IgD-negative memory B cell (primary cell): ENCODE results near the gene NIPBL. TPM values are rescaled to one million over a fixed set of nuclear protein-coding genes. Genes with fewer than 3 reads are reported as not detected.
A peak's percentile ranks its signal among the peaks of the same experiment; 100 is the strongest.

Experiments
- H3K27ac Mint-ChIP-seq, 3 donors: one replicate each; pipeline ENCODE4 v1.8.0; 2020 to 2022; ENCODE audit warnings: mild to moderate bottlenecking in 3 of 3, mixed read lengths in 3 of 3, moderate library complexity in 1 of 3
- H3K27me3 Mint-ChIP-seq: one replicate; pipeline ENCODE4 v1.8.0; 2021; ENCODE audit warnings: mixed read lengths
- H3K36me3 Mint-ChIP-seq: one replicate; pipeline ENCODE4 v1.8.0; 2020; ENCODE audit warnings: mild to moderate bottlenecking, mixed read lengths
- H3K4me1 Mint-ChIP-seq, 3 donors: one replicate each; pipeline ENCODE4 v1.8.0; 2020 to 2022; ENCODE audit warnings: mixed read lengths in 3 of 3, mild to moderate bottlenecking in 1 of 3
- H3K4me3 Mint-ChIP-seq, 4 donors: one replicate each; pipeline ENCODE4 v1.8.0; 2020 to 2022; ENCODE audit warnings: mild to moderate bottlenecking in 4 of 4, mixed read lengths in 4 of 4, moderate library complexity in 3 of 4
- H3K9me3 Mint-ChIP-seq, 3 donors: one replicate each; pipeline ENCODE4 v1.8.0; 2020 to 2021; ENCODE audit warnings: mixed read lengths in 3 of 3, mild to moderate bottlenecking in 1 of 3
- polyA plus RNA-seq: library from polyadenylated mRNA; unstranded; fragments of 300-500 nt; fragmentation: Illumina TruSeq; gene quantifications from one replicate; pipeline ENCODE4 v1.2.3, GENCODE V29; 2021

Gene NIPBL
- polyA plus RNA-seq, 1 donor from 2014 or later, result 20.2 TPM

GRCh38 chr5:37034955-37035354 is 158.4 kb downstream of the NIPBL start:
- H3K4me3 Mint-ChIP-seq, result no peak overlapping the region
- no peaks in the 10 kb centered on the region for H3K27me3 Mint-ChIP-seq
- H3K27ac Mint-ChIP-seq, result peak overlapping the region in 1 of 3 donors; percentile 63
- H3K9me3 Mint-ChIP-seq, result no peaks in the 10 kb centered on the region
- H3K4me1 Mint-ChIP-seq, result no peaks in the 10 kb centered on the region
- peaks cover 4% of the 10 kb centered on the region for H3K36me3 Mint-ChIP-seq

- Mint-ChIP-seq H3K4me3 (no peak overlapping the region), H3K9me3 (no peaks in the 10 kb centered on the region), H3K27me3 (no peaks in the 10 kb centered on the region), H3K4me1 (peaks cover 0 to 2% (median 0%) of the 10 kb centered on the region in 3 donors), H3K36me3 (peaks cover 4% of the 10 kb centered on the region), H3K27ac (no peak overlapping the region)
These were observed 161.3 kb downstream of the NIPBL start for GRCh38 chr5:37037840-37038239.

- Mint-ChIP-seq H3K9me3 (no peaks in the 10 kb centered on the region), H3K4me3 (no peak overlapping the region), H3K4me1 (peaks cover 0 to 2% (median 0%) of the 10 kb centered on the region in 3 donors), H3K27ac (no peak overlapping the region), H3K27me3 (no peaks in the 10 kb centered on the region), H3K36me3 (no peaks in the 10 kb centered on the region)
These were observed 163.3 kb downstream of the NIPBL start for GRCh38 chr5:37039824-37040223.

GRCh38 chr5:37043693-37044092 is 167.1 kb downstream of the NIPBL start:
- H3K27ac Mint-ChIP-seq, result no peak overlapping the region
- H3K4me3 Mint-ChIP-seq, result no peak overlapping the region
- no peaks in the 10 kb centered on the region for H3K9me3 Mint-ChIP-seq
- H3K36me3 Mint-ChIP-seq, result no peaks in the 10 kb centered on the region
- no peaks in the 10 kb centered on the region for H3K27me3 Mint-ChIP-seq
- peaks cover 0 to 2% (median 0%) of the 10 kb centered on the region in 3 donors for H3K4me1 Mint-ChIP-seq

- no peaks in the 10 kb centered on the region for H3K36me3 Mint-ChIP-seq
- H3K27me3 Mint-ChIP-seq, result no peaks in the 10 kb centered on the region
- H3K4me1 Mint-ChIP-seq, result peaks cover 0 to 2% (median 0%) of the 10 kb centered on the region in 3 donors
- no peaks in the 10 kb centered on the region for H3K9me3 Mint-ChIP-seq
- no peak overlapping the region for H3K27ac Mint-ChIP-seq
- H3K4me3 Mint-ChIP-seq, result no peak overlapping the region
These were observed 167.6 kb downstream of the NIPBL start for GRCh38 chr5:37044120-37044519.

- Mint-ChIP-seq H3K4me1 (peaks cover 0 to 2% (median 0%) of the 10 kb centered on the region in 3 donors), H3K36me3 (peaks cover 2% of the 10 kb centered on the region), H3K4me3 (no peak overlapping the region), H3K27ac (peak overlapping the region in 1 of 3 donors; percentile 31), H3K27me3 (no peaks in the 10 kb centered on the region), H3K9me3 (no peaks in the 10 kb centered on the region)
These were observed 169.1 kb downstream of the NIPBL start for GRCh38 chr5:37045703-37046102.

- peaks cover 5% of the 10 kb centered on the region for H3K36me3 Mint-ChIP-seq
- no peak overlapping the region for H3K4me3 Mint-ChIP-seq
- H3K27me3 Mint-ChIP-seq, result no peaks in the 10 kb centered on the region
- no peaks in the 10 kb centered on the region for H3K9me3 Mint-ChIP-seq
- no peaks in the 10 kb centered on the region for H3K4me1 Mint-ChIP-seq
- H3K27ac Mint-ChIP-seq, result no peak overlapping the region
These were observed 171.4 kb downstream of the NIPBL start for GRCh38 chr5:37047947-37048346.

- Mint-ChIP-seq H3K9me3 (no peaks in the 10 kb centered on the region), H3K27me3 (no peaks in the 10 kb centered on the region), H3K36me3 (peaks cover 5% of the 10 kb centered on the region), H3K4me3 (no peak overlapping the region), H3K4me1 (no peaks in the 10 kb centered on the region), H3K27ac (no peak overlapping the region)
These were observed 177.8 kb downstream of the NIPBL start for GRCh38 chr5:37054391-37054790.

- Mint-ChIP-seq H3K27ac (peak overlapping the region in 1 of 3 donors; percentile 21), H3K4me3 (no peak overlapping the region), H3K36me3 (peaks cover 3% of the 10 kb centered on the region)
These were observed 178.9 kb downstream of the NIPBL start for GRCh38 chr5:37055383-37055990.

GRCh38 chr5:37056762-37057161 is 180.2 kb downstream of the NIPBL start:
- no peaks in the 10 kb centered on the region for H3K4me1 Mint-ChIP-seq
- H3K27ac Mint-ChIP-seq, result no peak overlapping the region
- H3K36me3 Mint-ChIP-seq, result no peaks in the 10 kb centered on the region
- no peaks in the 10 kb centered on the region for H3K9me3 Mint-ChIP-seq
- no peaks in the 10 kb centered on the region for H3K27me3 Mint-ChIP-seq
- no peak overlapping the region for H3K4me3 Mint-ChIP-seq

More at GRCh38 chr5:37055383-37055990, 178.9 kb downstream of the NIPBL start:
- Mint-ChIP-seq H3K9me3 (no peaks in the 10 kb centered on the region), H3K4me1 (no peaks in the 10 kb centered on the region), H3K27me3 (no peaks in the 10 kb centered on the region)

GRCh38 chr5:37060030-37060429 is 183.5 kb downstream of the NIPBL start:
- H3K9me3 Mint-ChIP-seq, result no peaks in the 10 kb centered on the region
- peaks cover 6% of the 10 kb centered on the region for H3K36me3 Mint-ChIP-seq
- H3K27me3 Mint-ChIP-seq, result no peaks in the 10 kb centered on the region
- H3K4me3 Mint-ChIP-seq, result no peak overlapping the region
- H3K27ac Mint-ChIP-seq, result no peak overlapping the region
- no peaks in the 10 kb centered on the region for H3K4me1 Mint-ChIP-seq

GRCh38 chr5:37063739-37064138 is 187.2 kb downstream of the NIPBL start:
- peaks cover 8% of the 10 kb centered on the region for H3K36me3 Mint-ChIP-seq
- H3K9me3 Mint-ChIP-seq, result no peaks in the 10 kb centered on the region
- no peaks in the 10 kb centered on the region for H3K27me3 Mint-ChIP-seq
- H3K27ac Mint-ChIP-seq, result no peak overlapping the region
- no peak overlapping the region for H3K4me3 Mint-ChIP-seq
- H3K4me1 Mint-ChIP-seq, result no peaks in the 10 kb centered on the region

GRCh38 chr5:37064442-37064841 is 187.9 kb downstream of the NIPBL start:
- H3K4me3 Mint-ChIP-seq, result no peak overlapping the region
- peak overlapping the region in 1 of 3 donors; percentile 16 for H3K27ac Mint-ChIP-seq
- H3K9me3 Mint-ChIP-seq, result no peaks in the 10 kb centered on the region
- H3K27me3 Mint-ChIP-seq, result no peaks in the 10 kb centered on the region
- peaks cover 8% of the 10 kb centered on the region for H3K36me3 Mint-ChIP-seq
- no peaks in the 10 kb centered on the region for H3K4me1 Mint-ChIP-seq

GRCh38 chr5:37071487-37071886 is 194.9 kb downstream of the NIPBL start:
- Mint-ChIP-seq H3K36me3 (peaks cover under 1% of the 10 kb centered on the region), H3K4me1 (no peaks in the 10 kb centered on the region), H3K9me3 (no peaks in the 10 kb centered on the region), H3K27ac (no peak overlapping the region), H3K27me3 (no peaks in the 10 kb centered on the region), H3K4me3 (no peak overlapping the region)

GRCh38 chr5:37071901-37072581 is 195.5 kb downstream of the NIPBL start:
- H3K27ac Mint-ChIP-seq, result no peak overlapping the region
- no peaks in the 10 kb centered on the region for H3K36me3 Mint-ChIP-seq
- no peak overlapping the region for H3K4me3 Mint-ChIP-seq
- H3K4me1 Mint-ChIP-seq, result no peaks in the 10 kb centered on the region
- no peaks in the 10 kb centered on the region for H3K9me3 Mint-ChIP-seq
- H3K27me3 Mint-ChIP-seq, result no peaks in the 10 kb centered on the region

- Mint-ChIP-seq H3K4me1 (no peaks in the 10 kb centered on the region), H3K4me3 (no peak overlapping the region), H3K36me3 (peaks cover 13% of the 10 kb centered on the region)
These were observed 198.9 kb downstream of the NIPBL start for GRCh38 chr5:37075399-37075950.

More at GRCh38 chr5:37075399-37075950, 198.9 kb downstream of the NIPBL start:
- no peaks in the 10 kb centered on the region for H3K27me3 Mint-ChIP-seq
- peaks cover 0 to 1% (median 0%) of the 10 kb centered on the region in 3 donors for H3K9me3 Mint-ChIP-seq
- H3K27ac Mint-ChIP-seq, result no peak overlapping the region
